ENCODE data around the gene PDE7B.

Gene PDE7B

GRCh38 chr6:136144251-136145023 lies 292.9 kb downstream of the PDE7B start:
- Histone ChIP-seq H3K4me3 (IDR thresholded peaks at IDR 0.05; ENCODE audit: insufficient read depth, low read depth, low read length) (no peak overlapping the region), H3K4me1 (ENCODE audit: low read depth, poor library complexity, severe bottlenecking) (no peaks in the 10 kb centered on the region), H3K27ac (no peak overlapping the region), H4K20me1 (ENCODE audit: insufficient read depth) (no peaks in the 10 kb centered on the region), H3K9ac (no peak overlapping the region), H2AFZ (ENCODE audit: low read depth) (no peak overlapping the region), H3K27me3 (ENCODE audit: insufficient read depth, low read depth) (no peaks in the 10 kb centered on the region), H3K79me2 (ENCODE audit: insufficient read depth, low read depth) (no peaks in the 10 kb centered on the region), H3K36me3 (ENCODE audit: insufficient read depth) (no peaks in the 10 kb centered on the region), H3K4me2 (no peak overlapping the region)
- TF ChIP-seq CTCF (conservative IDR thresholded peaks at IDR 0.05; ENCODE audit: low read depth, low read length) = no peak

- H2AFZ ChIP-seq (ENCODE audit: low read depth) = no peak overlapping the region
- no peak for TF ChIP-seq CTCF (conservative IDR thresholded peaks at IDR 0.05; ENCODE audit: low read depth, low read length)
- H3K79me2 ChIP-seq (ENCODE audit: insufficient read depth, low read depth) = no peaks in the 10 kb centered on the region
- no peak overlapping the region for H3K9ac ChIP-seq
- no peaks in the 10 kb centered on the region for H3K36me3 ChIP-seq (ENCODE audit: insufficient read depth)
- no peaks in the 10 kb centered on the region for H3K4me1 ChIP-seq (ENCODE audit: low read depth, poor library complexity, severe bottlenecking)
- no peak overlapping the region for H3K4me3 ChIP-seq (IDR thresholded peaks at IDR 0.05; ENCODE audit: insufficient read depth, low read depth, low read length)
- no peaks in the 10 kb centered on the region for H3K27me3 ChIP-seq (ENCODE audit: insufficient read depth, low read depth)
- no peaks in the 10 kb centered on the region for H4K20me1 ChIP-seq (ENCODE audit: insufficient read depth)
- H3K27ac ChIP-seq = no peak overlapping the region
- no peak overlapping the region for H3K4me2 ChIP-seq
These were observed 294.6 kb downstream of the PDE7B start for GRCh38 chr6:136146130-136146529.

GRCh38 chr6:136147342-136147741 lies 295.8 kb downstream of the PDE7B start:
- Histone ChIP-seq H3K4me2 (no peak overlapping the region), H3K9ac (no peak overlapping the region), H3K4me1 (ENCODE audit: low read depth, poor library complexity, severe bottlenecking) (no peaks in the 10 kb centered on the region), H3K4me3 (IDR thresholded peaks at IDR 0.05; ENCODE audit: insufficient read depth, low read depth, low read length) (no peak overlapping the region), H4K20me1 (ENCODE audit: insufficient read depth) (no peaks in the 10 kb centered on the region), H3K27me3 (ENCODE audit: insufficient read depth, low read depth) (no peaks in the 10 kb centered on the region), H3K36me3 (ENCODE audit: insufficient read depth) (no peaks in the 10 kb centered on the region), H2AFZ (ENCODE audit: low read depth) (no peak overlapping the region), H3K27ac (no peak overlapping the region), H3K79me2 (ENCODE audit: insufficient read depth, low read depth) (no peaks in the 10 kb centered on the region)
- TF ChIP-seq CTCF (conservative IDR thresholded peaks at IDR 0.05; ENCODE audit: low read depth, low read length) = no peak

DNA sequence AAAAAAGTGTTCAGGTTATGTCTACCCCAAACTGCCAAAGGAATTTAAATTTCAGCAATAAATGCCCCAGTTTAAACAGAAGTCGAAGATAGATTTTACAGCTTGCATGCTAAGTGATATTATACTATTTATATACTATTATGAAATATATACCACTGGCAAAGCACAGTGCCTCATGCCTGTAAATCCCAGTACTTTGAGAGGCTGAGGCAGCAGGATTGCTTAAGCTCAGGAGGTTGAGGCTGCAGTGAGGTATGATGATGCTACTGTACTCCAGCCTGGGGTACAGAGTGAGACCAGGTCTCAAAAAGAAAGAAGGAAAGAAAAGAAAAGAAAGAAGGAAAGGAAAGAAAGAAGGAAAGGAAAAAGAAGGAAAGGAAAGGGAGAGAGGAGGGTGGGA lies 296.6 kb downstream of the PDE7B start:
- no peak overlapping the region for H3K27ac ChIP-seq
- no peaks in the 10 kb centered on the region for H3K79me2 ChIP-seq (ENCODE audit: insufficient read depth, low read depth)
- H2AFZ ChIP-seq (ENCODE audit: low read depth) = no peak overlapping the region
- no peaks in the 10 kb centered on the region for H3K36me3 ChIP-seq (ENCODE audit: insufficient read depth)
- H3K9ac ChIP-seq = no peak overlapping the region
- H3K4me1 ChIP-seq (ENCODE audit: low read depth, poor library complexity, severe bottlenecking) = no peaks in the 10 kb centered on the region
- no peak overlapping the region for H3K4me2 ChIP-seq
- TF ChIP-seq CTCF (conservative IDR thresholded peaks at IDR 0.05; ENCODE audit: low read depth, low read length) = no peak
- H3K4me3 ChIP-seq (IDR thresholded peaks at IDR 0.05; ENCODE audit: insufficient read depth, low read depth, low read length) = no peak overlapping the region
- no peaks in the 10 kb centered on the region for H4K20me1 ChIP-seq (ENCODE audit: insufficient read depth)
- H3K27me3 ChIP-seq (ENCODE audit: insufficient read depth, low read depth) = no peaks in the 10 kb centered on the region
